Activated B cell treated with CpG ODN at 0.5 μM for 24 hours (primary cell): Measurements from ENCODE around the gene PRODH2. TPM values are rescaled to one million over a fixed set of nuclear protein-coding genes. Genes with fewer than 3 reads are reported as not detected.

Source experiments
- ATAC-seq: fragments of 200-7000 bp; cut with Tn5 transposase; one replicate; pipeline ENCODE4 v1.10.0; 2021; ENCODE audit warnings: low read depth, mild to moderate bottlenecking, moderate library complexity
- CTCF ChIA-PET: fragments of 350-600 bp; sonication (Branson Sonifier 250); formaldehyde crosslinking; loops from one replicate; lab custom pipeline; 2021; ENCODE audit warnings: antibody characterized with exemption; lab: Charles Lee
- POLR2A ChIA-PET: fragments of 350-600 bp; sonication (Branson Sonifier 250); formaldehyde crosslinking; loops from one replicate; lab custom pipeline; 2021; ENCODE audit warnings: antibody characterized with exemption; lab: Charles Lee
- DNase-seq: peaks from one replicate; pipeline ENCODE4 v3.0.0; 2022
- H3K27ac Mint-ChIP-seq: one replicate; pipeline ENCODE4 v1.8.0; 2020; ENCODE audit warnings: mixed read lengths
- H3K27me3 Mint-ChIP-seq: one replicate; pipeline ENCODE4 v1.8.0; 2021; ENCODE audit warnings: mixed read lengths
- H3K36me3 Mint-ChIP-seq: one replicate; pipeline ENCODE4 v1.8.0; 2021; ENCODE audit warnings: low read depth, mixed read lengths
- H3K4me1 Mint-ChIP-seq: one replicate; pipeline ENCODE4 v1.8.0; 2021; ENCODE audit warnings: mixed read lengths
- H3K4me3 Mint-ChIP-seq: one replicate; pipeline ENCODE4 v1.8.0; 2020; ENCODE audit warnings: mild to moderate bottlenecking, mixed read lengths
- H3K9me3 Mint-ChIP-seq: one replicate; pipeline ENCODE4 v1.8.0; 2020; ENCODE audit warnings: mixed read lengths
- intact Hi-C: fragments of 100-400 bp; cut with micrococcal nuclease; formaldehyde crosslinking; loops from one replicate; pipeline ENCODE4 v1.15.1; 2024
- total RNA-seq: library from RNA; stranded (reverse); gene quantifications from 2 replicates; pipeline ENCODE4 v1.2.3, GENCODE V29; 2022
- TF ChIP-seq, protein P1 (sequence below): fragments of 200-600 bp; IDR thresholded peaks from one replicate; pipeline ENCODE4 v1.8.0; 2022; ENCODE audit warnings: antibody characterized with exemption, mild to moderate bottlenecking

Gene PRODH2
- total RNA-seq, 1 donor from 2014 or later, result not detected

DNA sequence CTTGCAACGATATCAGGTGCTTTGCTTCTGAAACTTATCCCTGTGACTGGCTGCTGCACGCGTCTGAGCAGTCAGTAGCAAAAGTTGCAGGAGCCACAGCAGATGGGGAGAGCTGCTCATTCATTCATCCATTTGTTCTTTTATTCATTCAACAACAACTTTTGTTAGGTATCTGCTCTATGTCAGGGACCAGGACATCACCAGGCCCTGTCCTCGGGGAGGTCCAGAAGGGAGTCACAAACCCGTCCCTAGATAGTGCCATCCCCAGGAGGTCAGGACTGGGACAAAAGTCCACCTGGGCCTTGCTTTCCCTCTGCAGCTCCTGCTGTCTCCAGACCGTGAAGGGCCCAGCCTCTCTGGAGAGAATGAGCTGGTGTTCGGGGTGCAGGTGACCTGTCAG lies 34.7 kb downstream of the PRODH2 start:
- intact Hi-C loops, result loop anchor here (5.0 kb wide), 2 partner anchors 86 to 89 kb away; partner anchors contain the start of gene APLP1

DNA sequence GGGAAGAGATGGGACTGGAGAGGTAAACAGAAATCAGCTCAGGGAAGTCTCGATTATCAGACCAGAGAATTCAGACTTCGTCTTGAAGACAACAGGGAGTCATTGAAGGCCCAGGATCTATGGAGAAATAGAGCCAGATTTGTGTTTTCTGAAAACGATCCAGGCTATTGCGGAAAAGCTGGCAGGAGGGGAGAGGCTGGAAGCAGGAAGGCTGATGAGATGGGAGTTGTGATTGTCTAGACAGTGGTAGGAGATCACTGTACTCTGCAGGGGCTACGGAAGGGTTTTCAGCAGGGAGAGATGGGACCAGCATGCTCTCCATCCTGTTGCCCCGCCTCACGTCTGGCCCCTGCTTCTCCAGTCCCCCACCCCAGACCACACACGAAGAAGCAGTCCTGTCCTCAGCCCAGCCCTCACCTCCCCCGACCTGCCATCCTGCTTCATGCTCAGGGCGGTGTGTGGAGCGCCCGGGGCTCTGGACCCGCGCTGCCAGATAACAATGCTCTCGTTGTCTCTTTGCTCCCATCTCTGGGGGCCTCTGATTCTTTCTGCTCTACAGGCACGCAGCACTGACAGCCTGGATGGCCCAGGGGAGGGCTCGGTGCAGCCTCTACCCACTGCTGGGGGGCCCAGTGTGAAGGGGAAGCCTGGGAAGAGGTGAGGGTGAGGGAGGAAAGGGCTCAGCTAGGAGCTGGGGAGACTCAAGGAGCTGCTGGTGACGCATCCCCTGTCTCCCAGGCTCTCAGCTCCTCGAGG lies 35.4 kb downstream of the PRODH2 start:
- no peaks in the 10 kb centered on the region for H3K27me3 Mint-ChIP-seq
- H3K9me3 Mint-ChIP-seq, result no peaks in the 10 kb centered on the region
- ChIA-PET CTCF (no interaction called here), POLR2A (interaction anchor here (1.1 to 1.7 kb wide), 2 partner anchors 33 to 40 kb away, joined by 3 to 7 read pairs; no protein-coding TSS in a partner anchor)
- DNase-seq (no peak), ATAC-seq (no peak)
- H3K4me1 Mint-ChIP-seq, result peaks cover 9% of the 10 kb centered on the region
- peaks cover 6% of the 10 kb centered on the region for H3K36me3 Mint-ChIP-seq
- TF ChIP-seq, protein P1, sequence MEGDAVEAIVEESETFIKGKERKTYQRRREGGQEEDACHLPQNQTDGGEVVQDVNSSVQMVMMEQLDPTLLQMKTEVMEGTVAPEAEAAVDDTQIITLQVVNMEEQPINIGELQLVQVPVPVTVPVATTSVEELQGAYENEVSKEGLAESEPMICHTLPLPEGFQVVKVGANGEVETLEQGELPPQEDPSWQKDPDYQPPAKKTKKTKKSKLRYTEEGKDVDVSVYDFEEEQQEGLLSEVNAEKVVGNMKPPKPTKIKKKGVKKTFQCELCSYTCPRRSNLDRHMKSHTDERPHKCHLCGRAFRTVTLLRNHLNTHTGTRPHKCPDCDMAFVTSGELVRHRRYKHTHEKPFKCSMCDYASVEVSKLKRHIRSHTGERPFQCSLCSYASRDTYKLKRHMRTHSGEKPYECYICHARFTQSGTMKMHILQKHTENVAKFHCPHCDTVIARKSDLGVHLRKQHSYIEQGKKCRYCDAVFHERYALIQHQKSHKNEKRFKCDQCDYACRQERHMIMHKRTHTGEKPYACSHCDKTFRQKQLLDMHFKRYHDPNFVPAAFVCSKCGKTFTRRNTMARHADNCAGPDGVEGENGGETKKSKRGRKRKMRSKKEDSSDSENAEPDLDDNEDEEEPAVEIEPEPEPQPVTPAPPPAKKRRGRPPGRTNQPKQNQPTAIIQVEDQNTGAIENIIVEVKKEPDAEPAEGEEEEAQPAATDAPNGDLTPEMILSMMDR, result no peak
- no peak overlapping the region for H3K27ac Mint-ChIP-seq
- intact Hi-C loops, result loop anchor here (5.0 kb wide), 2 partner anchors 85 to 90 kb away; partner anchors contain the start of gene APLP1
- peak overlapping the region; percentile 47 for H3K4me3 Mint-ChIP-seq

More for the DNA sequence above, 34.7 kb downstream of the PRODH2 start:
- no peaks in the 10 kb centered on the region for H3K9me3 Mint-ChIP-seq
- DNase-seq (no peak), ATAC-seq (no peak)
- TF ChIP-seq, protein P1, result no peak
- no peak overlapping the region for H3K4me3 Mint-ChIP-seq
- ChIA-PET CTCF (no interaction called here), POLR2A (no interaction called here)
- peaks cover 9% of the 10 kb centered on the region for H3K4me1 Mint-ChIP-seq
- H3K27ac Mint-ChIP-seq, result no peak overlapping the region
- no peaks in the 10 kb centered on the region for H3K27me3 Mint-ChIP-seq
- peaks cover 7% of the 10 kb centered on the region for H3K36me3 Mint-ChIP-seq

DNA sequence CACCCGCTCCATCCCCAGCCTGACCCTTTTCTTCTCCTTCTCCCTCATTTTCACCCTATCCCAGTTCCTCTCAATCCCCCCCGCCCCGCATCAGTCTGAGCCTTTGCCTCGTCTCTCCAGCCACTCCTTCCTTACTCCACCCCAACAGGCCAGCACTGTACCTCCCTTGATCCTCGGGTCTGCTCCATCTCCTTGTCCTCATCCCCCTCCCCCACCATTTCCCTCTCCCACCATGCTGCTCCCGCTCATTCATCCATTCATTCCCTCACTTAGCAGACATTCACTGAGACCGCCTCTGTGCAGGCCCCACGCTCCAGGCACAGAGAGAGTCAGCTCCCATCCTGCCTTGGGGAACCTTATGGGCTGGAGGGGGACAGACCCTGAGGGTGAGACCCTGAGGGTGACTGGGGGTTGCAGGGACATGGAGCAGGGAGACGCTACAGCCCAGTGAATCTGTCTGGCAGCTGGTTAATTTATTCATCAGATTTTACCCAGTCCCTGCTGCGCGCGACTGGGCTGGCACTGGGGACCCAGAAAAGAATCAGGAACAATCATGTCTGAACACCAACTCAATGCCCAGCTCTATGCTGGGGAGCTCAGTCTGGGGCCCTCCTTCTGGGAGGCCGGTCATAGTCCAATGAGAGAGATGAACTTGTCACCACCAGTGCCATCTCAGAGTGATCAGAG lies 36.4 kb downstream of the PRODH2 start:
- Mint-ChIP-seq H3K4me1 (peaks cover 9% of the 10 kb centered on the region), H3K36me3 (peaks cover 3% of the 10 kb centered on the region), H3K4me3 (peak overlapping the region; percentile 78), H3K27me3 (no peaks in the 10 kb centered on the region), H3K9me3 (no peaks in the 10 kb centered on the region), H3K27ac (no peak overlapping the region)
- intact Hi-C loops, result loop anchor here (5.0 kb wide), 2 partner anchors 84 to 91 kb away; partner anchors contain the start of gene APLP1
- ATAC-seq, result no peak
- TF ChIP-seq, protein P1, result no peak
- ChIA-PET CTCF (no interaction called here), POLR2A (interaction anchor here (1.1 to 1.7 kb wide), 2 partner anchors 32 to 39 kb away, joined by 3 to 7 read pairs; no protein-coding TSS in a partner anchor)
- no peak for DNase-seq

DNA sequence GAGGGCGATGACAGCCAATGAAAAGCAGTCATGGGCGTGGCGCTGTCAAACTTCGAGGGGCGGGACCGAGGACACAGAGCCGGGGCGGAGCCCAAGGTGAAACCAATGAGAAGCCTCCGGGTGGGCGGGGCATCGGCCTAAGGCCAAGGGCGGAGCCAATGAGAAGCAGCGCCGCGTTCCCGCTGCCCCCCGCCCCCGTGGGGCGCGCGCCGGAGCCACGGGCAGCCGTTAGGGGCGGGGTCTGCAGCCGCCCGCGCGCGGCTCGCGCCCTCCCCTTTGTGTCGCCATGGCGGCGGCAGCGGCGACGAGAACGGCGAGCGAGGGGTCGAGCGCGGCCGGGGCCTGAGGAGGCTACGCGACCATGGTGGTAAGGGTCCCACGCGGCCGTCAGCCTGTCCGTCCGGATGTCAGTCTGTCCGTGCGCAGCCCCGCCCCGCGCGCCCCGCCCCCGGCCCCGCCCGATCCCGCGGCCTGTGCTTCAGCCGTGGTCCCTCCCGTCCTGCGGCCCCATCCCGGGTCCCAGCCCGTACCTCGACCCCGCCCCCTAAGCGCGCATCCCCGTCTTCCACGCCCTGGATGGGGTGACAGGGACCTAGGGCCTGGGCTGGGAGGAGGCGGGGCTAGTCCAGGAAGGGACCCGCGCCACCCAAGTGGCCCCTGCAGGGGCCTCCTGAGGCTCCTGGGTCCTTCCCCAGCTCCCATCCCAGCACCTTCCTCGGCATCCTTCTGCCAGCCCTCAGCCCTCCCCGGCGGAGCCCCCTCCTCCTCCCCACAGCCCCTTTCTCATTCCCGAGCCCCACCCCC lies 37.1 kb downstream of the PRODH2 start, which contains the start of gene ARHGAP33:
Gene ARHGAP33 (plus strand): TSS at position 267 of the 804 bp plus-strand sequence. CDS start 95 bp downstream, at position 362.
- H3K9me3 Mint-ChIP-seq, result no peaks in the 10 kb centered on the region
- ATAC-seq, result peak; percentile 99
- peaks cover 9% of the 10 kb centered on the region for H3K4me1 Mint-ChIP-seq
- ChIA-PET POLR2A (interaction anchor here (0.6 to 1.7 kb wide), 2 partner anchors 31 to 253 kb away, joined by 4 to 7 read pairs; no protein-coding TSS in a partner anchor), CTCF (no interaction called here)
- no peaks in the 10 kb centered on the region for H3K27me3 Mint-ChIP-seq
- peak; percentile 97 for DNase-seq
- no peaks in the 10 kb centered on the region for H3K36me3 Mint-ChIP-seq
- intact Hi-C loops, result loop anchor here (1.0 to 5.0 kb wide), 7 partner anchors 17 to 156 kb away; partner anchors contain the start of genes APLP1, COX6B1, LIN37 and PROSER3
- TF ChIP-seq, protein P1, result no peak
- no peak within 1 kb of the TSS for H3K27ac Mint-ChIP-seq
- peak within 1 kb of the TSS; percentile 79 for H3K4me3 Mint-ChIP-seq
